K562 (cell line): ENCODE measurements around the gene WDR31.

Experiments used
- CXXC5 ChIP-seq: fragments of 250-450 bp; sonication (Bioruptor Pico); IDR thresholded peaks from 2 replicates; pipeline ENCODE4 v1.8.0; 2022; ENCODE audit warnings: inconsistent platforms, mild to moderate bottlenecking, moderate library complexity
- DPF2 ChIP-seq: fragments of 450-650 bp; IDR thresholded peaks from 2 replicates; pipeline ENCODE4 v1.6.1; 2016
- GTF2A2 ChIP-seq: IDR thresholded peaks from 2 replicates; pipeline ENCODE4 v1.6.1; 2016; ENCODE audit warnings: mild to moderate bottlenecking, missing genetic modification characterization, missing compliant biosample characterization
- TF ChIP-seq, protein P1 (sequence below): fragments of 450-650 bp; formaldehyde crosslinking; IDR thresholded peaks from 2 replicates; pipeline ENCODE4 v1.4.0; 2022; ENCODE audit warnings: missing genetic modification characterization
- TF ChIP-seq, protein P2 (sequence below): fragments of 250-450 bp; sonication (Bioruptor Pico); IDR thresholded peaks from 2 replicates; pipeline ENCODE4 v1.5.1; 2021; ENCODE audit warnings: mild to moderate bottlenecking
- TF ChIP-seq, protein P3 (sequence below): fragments of 250-450 bp; sonication (Bioruptor Pico); IDR thresholded peaks from 2 replicates; pipeline ENCODE4 v1.4.0; 2020; ENCODE audit warnings: mild to moderate bottlenecking
- TF ChIP-seq, protein P4 (sequence below): IDR thresholded peaks from 3 replicates; pipeline ENCODE4 v1.6.1; 2011; ENCODE audit warnings: borderline replicate concordance, mild to moderate bottlenecking; ENCODE audit not compliant: insufficient read length, insufficient read depth
- TF ChIP-seq, protein P5 (sequence below), 3 experiments: IDR thresholded peaks in 2 of 3; conservative IDR thresholded peaks in 1 of 3; 2 replicates each; pipeline ENCODE4 v1.5.1; 2011 to 2012; ENCODE audit warnings: low read length in 3 of 3, mild to moderate bottlenecking in 3 of 3, control low read depth in 2 of 3, improper control_type of control experiment in 1 of 3, inconsistent platforms in 1 of 3, low read depth in 1 of 3, mixed read lengths in 1 of 3, moderate library complexity in 1 of 3; ENCODE audit not compliant: insufficient read depth in 2 of 3
- TF ChIP-seq, protein P6 (sequence below): sonication (generic); formaldehyde crosslinking; IDR thresholded peaks from 2 replicates; pipeline ENCODE4 v1.4.0; 2020; ENCODE audit warnings: mild to moderate bottlenecking, missing genetic modification reagents

DNA sequence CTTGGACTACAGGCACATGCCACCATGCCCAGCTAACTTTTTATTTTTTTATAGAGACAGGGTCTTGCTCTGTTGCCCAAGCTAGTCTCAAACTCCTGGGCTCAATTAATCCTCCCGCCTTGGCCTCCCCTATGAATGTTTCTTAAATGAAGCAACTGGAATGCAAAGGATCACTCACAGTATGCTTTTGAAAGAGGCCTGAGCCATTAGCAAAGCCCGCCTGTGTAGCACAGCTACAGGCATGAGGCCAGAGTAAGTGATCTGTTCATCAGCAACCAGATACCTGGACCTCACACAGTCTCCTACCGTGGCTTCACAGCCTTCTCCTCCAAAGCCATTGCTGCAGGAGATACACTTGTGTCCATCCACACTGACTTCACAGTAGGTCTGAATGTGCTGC, 20.0 kb downstream of the WDR31 start:
- TF ChIP-seq, protein P1, sequence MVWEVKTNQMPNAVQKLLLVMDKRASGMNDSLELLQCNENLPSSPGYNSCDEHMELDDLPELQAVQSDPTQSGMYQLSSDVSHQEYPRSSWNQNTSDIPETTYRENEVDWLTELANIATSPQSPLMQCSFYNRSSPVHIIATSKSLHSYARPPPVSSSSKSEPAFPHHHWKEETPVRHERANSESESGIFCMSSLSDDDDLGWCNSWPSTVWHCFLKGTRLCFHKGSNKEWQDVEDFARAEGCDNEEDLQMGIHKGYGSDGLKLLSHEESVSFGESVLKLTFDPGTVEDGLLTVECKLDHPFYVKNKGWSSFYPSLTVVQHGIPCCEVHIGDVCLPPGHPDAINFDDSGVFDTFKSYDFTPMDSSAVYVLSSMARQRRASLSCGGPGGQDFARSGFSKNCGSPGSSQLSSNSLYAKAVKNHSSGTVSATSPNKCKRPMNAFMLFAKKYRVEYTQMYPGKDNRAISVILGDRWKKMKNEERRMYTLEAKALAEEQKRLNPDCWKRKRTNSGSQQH (CRISPR knock-in tag) = no peak
- TF ChIP-seq, protein P2, sequence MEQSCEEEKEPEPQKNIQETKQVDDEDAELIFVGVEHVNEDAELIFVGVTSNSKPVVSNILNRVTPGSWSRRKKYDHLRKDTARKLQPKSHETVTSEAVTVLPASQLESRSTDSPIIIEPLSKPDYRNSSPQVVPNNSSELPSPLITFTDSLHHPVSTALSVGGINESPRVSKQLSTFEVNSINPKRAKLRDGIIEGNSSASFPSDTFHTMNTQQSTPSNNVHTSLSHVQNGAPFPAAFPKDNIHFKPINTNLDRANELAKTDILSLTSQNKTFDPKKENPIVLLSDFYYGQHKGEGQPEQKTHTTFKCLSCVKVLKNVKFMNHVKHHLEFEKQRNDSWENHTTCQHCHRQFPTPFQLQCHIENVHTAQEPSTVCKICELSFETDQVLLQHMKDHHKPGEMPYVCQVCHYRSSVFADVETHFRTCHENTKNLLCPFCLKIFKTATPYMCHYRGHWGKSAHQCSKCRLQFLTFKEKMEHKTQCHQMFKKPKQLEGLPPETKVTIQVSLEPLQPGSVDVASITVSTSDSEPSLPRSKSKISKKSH (CRISPR knock-in tag) = no peak
- TF ChIP-seq, protein P3, sequence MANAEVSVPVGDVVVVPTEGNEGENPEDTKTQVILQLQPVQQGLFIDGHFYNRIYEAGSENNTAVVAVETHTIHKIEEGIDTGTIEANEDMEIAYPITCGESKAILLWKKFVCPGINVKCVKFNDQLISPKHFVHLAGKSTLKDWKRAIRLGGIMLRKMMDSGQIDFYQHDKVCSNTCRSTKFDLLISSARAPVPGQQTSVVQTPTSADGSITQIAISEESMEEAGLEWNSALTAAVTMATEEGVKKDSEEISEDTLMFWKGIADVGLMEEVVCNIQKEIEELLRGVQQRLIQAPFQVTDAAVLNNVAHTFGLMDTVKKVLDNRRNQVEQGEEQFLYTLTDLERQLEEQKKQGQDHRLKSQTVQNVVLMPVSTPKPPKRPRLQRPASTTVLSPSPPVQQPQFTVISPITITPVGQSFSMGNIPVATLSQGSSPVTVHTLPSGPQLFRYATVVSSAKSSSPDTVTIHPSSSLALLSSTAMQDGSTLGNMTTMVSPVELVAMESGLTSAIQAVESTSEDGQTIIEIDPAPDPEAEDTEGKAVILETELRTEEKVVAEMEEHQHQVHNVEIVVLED (CRISPR knock-in tag) = no peak
- TF ChIP-seq GTF2A2 (tag) (no peak), CXXC5 (CRISPR knock-in tag) (no peak), DPF2 (no peak)
- TF ChIP-seq, protein P4, sequence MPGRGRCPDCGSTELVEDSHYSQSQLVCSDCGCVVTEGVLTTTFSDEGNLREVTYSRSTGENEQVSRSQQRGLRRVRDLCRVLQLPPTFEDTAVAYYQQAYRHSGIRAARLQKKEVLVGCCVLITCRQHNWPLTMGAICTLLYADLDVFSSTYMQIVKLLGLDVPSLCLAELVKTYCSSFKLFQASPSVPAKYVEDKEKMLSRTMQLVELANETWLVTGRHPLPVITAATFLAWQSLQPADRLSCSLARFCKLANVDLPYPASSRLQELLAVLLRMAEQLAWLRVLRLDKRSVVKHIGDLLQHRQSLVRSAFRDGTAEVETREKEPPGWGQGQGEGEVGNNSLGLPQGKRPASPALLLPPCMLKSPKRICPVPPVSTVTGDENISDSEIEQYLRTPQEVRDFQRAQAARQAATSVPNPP = no peak
- TF ChIP-seq, protein P5, sequence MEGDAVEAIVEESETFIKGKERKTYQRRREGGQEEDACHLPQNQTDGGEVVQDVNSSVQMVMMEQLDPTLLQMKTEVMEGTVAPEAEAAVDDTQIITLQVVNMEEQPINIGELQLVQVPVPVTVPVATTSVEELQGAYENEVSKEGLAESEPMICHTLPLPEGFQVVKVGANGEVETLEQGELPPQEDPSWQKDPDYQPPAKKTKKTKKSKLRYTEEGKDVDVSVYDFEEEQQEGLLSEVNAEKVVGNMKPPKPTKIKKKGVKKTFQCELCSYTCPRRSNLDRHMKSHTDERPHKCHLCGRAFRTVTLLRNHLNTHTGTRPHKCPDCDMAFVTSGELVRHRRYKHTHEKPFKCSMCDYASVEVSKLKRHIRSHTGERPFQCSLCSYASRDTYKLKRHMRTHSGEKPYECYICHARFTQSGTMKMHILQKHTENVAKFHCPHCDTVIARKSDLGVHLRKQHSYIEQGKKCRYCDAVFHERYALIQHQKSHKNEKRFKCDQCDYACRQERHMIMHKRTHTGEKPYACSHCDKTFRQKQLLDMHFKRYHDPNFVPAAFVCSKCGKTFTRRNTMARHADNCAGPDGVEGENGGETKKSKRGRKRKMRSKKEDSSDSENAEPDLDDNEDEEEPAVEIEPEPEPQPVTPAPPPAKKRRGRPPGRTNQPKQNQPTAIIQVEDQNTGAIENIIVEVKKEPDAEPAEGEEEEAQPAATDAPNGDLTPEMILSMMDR (IDR thresholded peaks at IDR 0.05 in 2 of 3, conservative IDR thresholded peaks at IDR 0.05 in 1 of 3; ENCODE audit: insufficient read depth in 2 of 3, low read depth in 1 of 3, low read length in 3 of 3) = no peak
- TF ChIP-seq, protein P6, sequence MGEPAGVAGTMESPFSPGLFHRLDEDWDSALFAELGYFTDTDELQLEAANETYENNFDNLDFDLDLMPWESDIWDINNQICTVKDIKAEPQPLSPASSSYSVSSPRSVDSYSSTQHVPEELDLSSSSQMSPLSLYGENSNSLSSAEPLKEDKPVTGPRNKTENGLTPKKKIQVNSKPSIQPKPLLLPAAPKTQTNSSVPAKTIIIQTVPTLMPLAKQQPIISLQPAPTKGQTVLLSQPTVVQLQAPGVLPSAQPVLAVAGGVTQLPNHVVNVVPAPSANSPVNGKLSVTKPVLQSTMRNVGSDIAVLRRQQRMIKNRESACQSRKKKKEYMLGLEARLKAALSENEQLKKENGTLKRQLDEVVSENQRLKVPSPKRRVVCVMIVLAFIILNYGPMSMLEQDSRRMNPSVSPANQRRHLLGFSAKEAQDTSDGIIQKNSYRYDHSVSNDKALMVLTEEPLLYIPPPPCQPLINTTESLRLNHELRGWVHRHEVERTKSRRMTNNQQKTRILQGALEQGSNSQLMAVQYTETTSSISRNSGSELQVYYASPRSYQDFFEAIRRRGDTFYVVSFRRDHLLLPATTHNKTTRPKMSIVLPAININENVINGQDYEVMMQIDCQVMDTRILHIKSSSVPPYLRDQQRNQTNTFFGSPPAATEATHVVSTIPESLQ (CRISPR knock-in tag) = no peak
